ENCODE results near the gene F8A3. TPM values are rescaled to one million over a fixed set of nuclear protein-coding genes. Genes with fewer than 3 reads are reported as not detected.

F8A3 gene
- total and polyA plus RNA-seq, 9 of the 15 experiments (the other 6 are each of a cell fraction or from before 2014, with no cell fraction given), result not detected

DNA sequence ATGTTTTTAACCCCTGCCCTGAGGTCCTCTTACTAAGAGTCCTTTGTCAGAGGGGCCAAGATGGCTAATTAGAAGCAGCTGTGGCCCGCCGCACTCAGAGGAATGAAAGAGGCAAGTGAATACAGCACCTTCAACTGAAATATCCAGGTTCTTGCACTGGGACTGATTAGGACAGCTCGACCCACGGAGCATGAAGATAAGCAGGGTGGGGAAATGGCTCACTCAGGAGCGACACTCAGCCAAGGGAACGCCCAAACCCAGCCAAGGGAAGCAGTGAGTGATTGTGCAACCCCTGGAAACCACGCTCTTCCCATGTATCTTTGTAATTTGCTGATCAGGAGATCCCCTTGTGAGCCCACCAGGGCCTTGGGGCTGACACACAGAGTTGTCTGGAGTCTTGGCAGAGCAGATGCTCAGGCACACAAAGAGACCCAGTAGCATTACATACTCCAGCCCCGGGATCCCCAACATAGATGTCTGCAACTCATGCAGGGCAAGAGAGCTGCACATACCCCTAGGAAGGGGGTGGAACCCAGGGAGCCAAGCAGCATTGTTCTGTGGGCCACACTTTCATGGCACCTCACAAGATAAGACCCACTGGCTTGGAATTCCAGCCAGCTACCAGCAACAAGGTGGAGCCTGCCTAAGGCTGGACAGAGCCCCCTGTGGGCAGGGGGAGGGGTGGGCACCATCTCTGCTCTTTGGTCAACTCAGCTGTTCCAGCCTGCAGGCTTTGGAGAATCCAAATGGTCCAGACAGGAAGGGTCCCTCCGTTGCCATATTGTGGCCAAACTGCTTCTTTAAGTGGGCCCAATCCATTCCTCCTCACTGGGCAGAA is 23.3 kb downstream of the F8A3 start (continued):
- TF ChIP-seq ZNF318 (IDR thresholded peaks at IDR 0.05; ENCODE audit: borderline replicate concordance in 1 of 2, low read depth in 1 of 2) (no peak), ZNF668 (CRISPR knock-in tag; IDR thresholded peaks at IDR 0.05) (no peak), ASH1L (IDR thresholded peaks at IDR 0.05; ENCODE audit: borderline replicate concordance, low read depth, partially characterized antibody) (no peak), GTF3C2 (IDR thresholded peaks at IDR 0.05; ENCODE audit: borderline replicate concordance, extremely low read depth, insufficient read length) (no peak), HMG20A (CRISPR knock-in tag; conservative IDR thresholded peaks at IDR 0.05) (no peak), KLF1 (tag; IDR thresholded peaks at IDR 0.05) (peak; percentile 80; the same call in 1 of the 2 replicates), MYBL2 (IDR thresholded peaks at IDR 0.05; ENCODE audit: low read depth) (no peak), MYBL2 (CRISPR knock-in tag; IDR thresholded peaks at IDR 0.05; ENCODE audit: borderline replicate concordance) (no peak), ZFP30 (CRISPR knock-in tag; IDR thresholded peaks at IDR 0.05; ENCODE audit: borderline replicate concordance) (no peak), GATAD2A (IDR thresholded peaks at IDR 0.05) (no peak)
- TF ChIP-seq, protein P1, sequence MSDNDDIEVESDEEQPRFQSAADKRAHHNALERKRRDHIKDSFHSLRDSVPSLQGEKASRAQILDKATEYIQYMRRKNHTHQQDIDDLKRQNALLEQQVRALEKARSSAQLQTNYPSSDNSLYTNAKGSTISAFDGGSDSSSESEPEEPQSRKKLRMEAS (CRISPR knock-in tag; IDR thresholded peaks at IDR 0.05), result no peak
- TF ChIP-seq, protein P2, sequence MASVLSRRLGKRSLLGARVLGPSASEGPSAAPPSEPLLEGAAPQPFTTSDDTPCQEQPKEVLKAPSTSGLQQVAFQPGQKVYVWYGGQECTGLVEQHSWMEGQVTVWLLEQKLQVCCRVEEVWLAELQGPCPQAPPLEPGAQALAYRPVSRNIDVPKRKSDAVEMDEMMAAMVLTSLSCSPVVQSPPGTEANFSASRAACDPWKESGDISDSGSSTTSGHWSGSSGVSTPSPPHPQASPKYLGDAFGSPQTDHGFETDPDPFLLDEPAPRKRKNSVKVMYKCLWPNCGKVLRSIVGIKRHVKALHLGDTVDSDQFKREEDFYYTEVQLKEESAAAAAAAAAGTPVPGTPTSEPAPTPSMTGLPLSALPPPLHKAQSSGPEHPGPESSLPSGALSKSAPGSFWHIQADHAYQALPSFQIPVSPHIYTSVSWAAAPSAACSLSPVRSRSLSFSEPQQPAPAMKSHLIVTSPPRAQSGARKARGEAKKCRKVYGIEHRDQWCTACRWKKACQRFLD (CRISPR knock-in tag; IDR thresholded peaks at IDR 0.05), result no peak
